NCI-H774 (cell line): Measurements from ENCODE around the gene CHP2.
"Not testable (repeated sequence)": the region's sequence is repeated elsewhere in the genome, so short reads cannot be mapped to it uniquely, and the experiment has no call there.

Experiments used
- DNase-seq: peaks from one replicate; lab custom pipeline; 2025; lab: John Stamatoyannopoulos, UW

CHP2 gene

GRCh38 chr16:23745263-23745662 lies 9.6 kb upstream of the CHP2 start:
- DNase-seq = no peak

DNA sequence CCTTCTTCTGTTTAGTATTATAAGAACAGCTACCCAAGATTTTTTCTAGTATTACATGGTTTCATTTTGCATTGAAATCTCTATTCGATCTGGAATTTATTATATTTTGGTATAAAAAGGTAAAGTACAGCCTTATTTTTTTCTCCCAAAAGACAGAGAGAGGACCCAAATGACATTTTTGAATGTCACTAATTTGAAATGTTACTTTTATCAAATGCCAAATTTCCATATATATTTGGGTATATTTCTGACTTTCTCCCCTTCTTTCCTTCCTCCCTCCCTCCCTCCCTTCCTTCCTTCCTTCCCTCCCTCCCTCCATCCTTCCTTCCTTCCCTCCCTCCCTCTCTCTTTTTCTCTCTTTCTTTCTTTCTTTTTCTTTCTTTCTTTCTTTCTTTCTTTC lies 6.2 kb upstream of the CHP2 start:
- no peak for DNase-seq

- not testable (repeated sequence) for DNase-seq
Observed at GRCh38 chr16:23751053-23751452, 3.8 kb upstream of the CHP2 start.

DNA sequence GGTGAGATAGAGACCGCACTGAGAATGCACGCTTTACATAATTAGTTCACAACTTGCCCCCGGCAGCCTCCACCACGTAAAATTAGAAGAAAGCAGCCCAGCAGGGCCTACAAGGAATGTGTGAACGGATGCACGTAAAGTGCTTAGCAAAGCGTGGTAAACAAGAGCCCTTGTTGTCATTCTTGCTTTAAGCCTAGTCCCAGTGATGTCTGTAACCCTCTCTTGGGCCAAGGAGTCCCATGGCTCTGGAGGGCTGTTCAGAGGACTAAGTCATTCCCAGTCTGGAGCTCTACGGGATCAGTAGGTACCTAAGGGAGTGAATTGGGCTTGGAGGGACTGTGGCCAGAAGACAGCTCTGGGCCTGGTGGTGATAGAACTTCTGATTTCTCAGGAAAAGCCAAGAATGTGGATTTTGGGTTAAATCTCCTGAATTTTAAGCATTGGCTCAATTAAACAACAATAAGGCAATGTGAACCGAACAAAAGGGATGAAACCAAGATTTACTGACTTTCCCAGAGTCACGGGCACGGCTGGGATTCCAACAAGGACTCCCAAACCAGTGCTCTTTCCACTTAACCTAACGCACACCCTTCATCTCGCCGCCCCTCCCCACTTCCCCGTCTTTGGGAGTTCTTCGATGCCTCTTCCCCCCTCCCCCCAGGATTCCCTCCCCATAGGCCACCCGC lies 775 bp upstream of the CHP2 start:
- DNase-seq = no peak

DNA sequence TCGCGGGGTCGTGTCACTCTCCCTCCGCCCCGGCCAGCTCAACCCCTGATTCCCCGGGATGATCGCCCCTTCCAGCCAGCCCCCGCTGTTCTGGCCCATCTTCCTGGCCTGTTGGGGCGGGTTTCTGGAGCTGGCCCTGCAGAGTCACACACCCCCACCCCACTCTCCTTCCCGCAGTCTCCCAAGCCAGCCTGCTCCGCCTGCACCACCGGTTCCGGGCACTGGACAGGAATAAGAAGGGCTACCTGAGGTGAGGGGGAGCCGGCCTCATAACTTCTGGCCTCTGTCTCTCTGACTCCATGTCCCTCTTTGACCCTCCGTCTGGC lies 621 bp downstream of the CHP2 start:
- no peak for DNase-seq

DNA sequence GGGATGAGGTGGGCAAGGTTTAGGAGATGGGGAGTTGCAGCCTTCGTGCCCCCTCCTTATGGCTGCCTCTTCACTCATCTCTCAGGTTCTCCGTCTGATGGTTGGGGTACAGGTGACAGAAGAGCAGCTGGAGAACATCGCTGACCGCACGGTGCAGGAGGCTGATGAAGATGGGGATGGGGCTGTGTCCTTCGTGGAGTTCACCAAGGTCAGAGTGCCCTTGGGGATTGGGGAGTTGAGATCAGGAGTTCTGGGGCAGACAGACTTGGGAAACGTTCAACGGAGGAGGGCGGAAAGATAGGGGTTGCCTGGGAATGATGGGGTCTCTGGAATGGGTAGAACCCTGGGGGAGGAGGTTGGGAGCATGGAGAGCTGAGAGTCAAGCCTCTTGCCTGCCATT lies 2.3 kb downstream of the CHP2 start:
- no peak for DNase-seq

DNA sequence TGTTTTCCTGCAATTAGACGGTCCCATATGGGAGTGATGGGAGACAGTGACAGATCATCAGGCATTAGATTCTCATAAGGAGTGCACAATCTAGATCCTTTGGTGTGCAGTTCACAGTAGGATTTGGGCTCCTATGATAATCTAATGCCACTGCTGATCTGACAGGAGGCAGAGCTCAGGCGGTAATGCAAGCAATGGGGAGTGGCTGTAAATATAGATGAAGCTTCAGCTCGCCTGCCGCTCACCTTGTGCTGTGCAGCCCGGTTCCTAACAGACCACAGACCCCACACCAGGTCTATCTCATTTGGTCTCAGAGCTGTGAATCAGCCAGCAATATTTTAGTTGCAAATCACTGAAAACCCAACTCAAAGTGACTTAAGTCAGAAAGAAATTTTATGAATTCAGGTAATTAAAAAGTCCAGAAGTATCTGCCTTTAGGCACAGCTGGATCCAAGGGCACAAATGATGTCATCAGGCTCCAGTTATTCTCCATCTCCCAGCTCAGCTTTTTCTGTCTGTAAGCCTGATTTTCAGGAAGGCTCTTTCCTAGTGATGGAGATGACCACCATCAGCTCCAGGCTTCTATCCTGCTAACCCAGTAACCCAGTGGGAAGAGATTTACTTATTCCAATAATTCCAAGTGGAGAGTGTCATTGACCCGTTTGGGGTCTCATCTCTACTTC lies 3.3 kb downstream of the CHP2 start:
- DNase-seq = no peak

GRCh38 chr16:23765933-23766332 lies 11.1 kb downstream of the CHP2 start:
- no peak for DNase-seq

GRCh38 chr16:23768581-23768980 lies 13.8 kb downstream of the CHP2 start:
- DNase-seq = no peak

DNA sequence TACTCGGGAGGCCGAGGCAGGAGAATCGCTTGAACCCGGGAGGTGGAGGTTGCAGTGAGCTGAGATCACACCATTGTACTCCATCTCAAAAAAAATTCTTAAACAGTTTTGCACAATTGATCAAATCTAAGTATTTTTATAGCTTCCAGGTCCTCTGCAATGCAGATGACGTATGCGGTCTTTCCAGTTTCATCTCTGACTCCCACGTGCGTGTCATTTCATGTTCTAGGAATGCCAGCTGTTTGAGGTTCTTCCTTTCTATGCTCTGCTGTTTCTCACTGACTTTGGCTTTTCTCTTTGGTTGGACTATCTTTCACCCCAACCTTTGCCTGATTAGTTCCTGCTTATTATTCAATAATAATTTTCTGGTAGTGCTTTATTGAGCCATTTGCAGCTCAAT lies 16.2 kb downstream of the CHP2 start:
- DNase-seq = no peak

DNA sequence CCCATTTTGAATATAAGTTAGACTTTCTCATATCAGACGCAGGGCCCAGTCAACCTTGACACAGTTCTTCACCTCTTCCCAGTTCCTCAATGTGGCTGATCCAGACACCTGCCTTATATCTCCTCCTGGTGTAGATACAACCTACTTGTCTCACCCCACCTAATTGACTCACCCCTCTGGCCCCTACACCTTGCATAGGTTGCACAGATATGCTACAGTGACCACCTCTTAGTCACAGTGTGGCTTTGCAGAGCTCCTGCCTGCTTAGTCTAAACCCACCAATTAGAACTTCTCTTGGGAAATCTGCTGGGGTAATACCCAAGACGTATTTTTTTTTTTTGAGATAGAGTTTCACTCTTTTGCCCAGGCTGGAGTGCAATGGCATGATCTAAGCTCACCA lies 16.8 kb downstream of the CHP2 start:
- no peak for DNase-seq

GRCh38 chr16:23773339-23773738 lies 18.5 kb downstream of the CHP2 start:
- DNase-seq = no peak

GRCh38 chr16:23781176-23781575 lies 26.4 kb downstream of the CHP2 start:
- no peak for DNase-seq

DNA sequence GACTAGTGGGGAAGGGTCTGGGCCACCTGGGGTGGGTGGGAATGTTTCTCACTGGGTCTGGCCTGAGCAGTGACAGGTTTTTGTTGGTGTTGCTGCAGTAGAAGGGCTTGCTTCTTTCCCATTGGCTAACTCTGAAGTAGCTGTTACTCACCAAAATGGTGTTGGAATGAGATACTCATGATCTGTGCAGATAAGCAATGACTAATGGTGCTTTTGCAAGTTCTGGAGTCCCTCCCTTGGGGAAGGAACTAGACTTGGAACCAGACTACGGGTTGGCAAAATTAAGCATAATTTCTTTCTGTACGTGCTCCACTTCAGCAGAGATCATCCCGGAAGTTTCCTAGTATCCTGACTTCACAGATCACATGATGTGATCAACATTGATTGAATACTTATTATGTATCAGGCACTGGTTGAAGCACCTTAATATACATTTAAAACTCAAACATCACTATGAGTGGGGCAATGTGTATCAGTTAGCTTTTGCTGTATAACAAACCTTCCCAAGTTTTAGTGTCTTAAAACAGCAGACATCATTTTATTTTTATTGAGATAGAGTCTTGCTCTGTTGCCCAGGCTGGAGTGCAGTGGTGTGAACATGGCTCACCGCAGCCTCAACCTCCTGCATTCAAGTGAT lies 30.1 kb downstream of the CHP2 start:
- no peak for DNase-seq

DNA sequence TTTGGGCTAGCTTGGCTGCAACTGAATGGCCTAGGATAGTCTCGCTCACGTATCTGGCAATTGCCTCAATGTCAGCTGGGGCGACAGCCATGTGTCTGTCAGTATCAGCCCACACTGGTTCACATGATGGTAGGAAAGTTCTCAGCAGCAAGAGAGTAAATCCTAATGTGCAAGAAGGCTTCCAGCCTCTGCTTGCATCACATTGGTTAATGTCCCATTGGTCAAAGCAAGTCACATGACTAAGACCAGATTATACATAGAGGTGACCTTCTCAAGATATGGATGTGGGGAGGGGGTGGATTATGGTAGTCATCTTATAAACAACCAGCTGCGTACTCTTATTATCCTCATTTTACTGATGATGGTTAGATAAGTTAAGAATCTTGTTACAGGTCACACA lies 31.0 kb downstream of the CHP2 start:
- DNase-seq = no peak

DNA sequence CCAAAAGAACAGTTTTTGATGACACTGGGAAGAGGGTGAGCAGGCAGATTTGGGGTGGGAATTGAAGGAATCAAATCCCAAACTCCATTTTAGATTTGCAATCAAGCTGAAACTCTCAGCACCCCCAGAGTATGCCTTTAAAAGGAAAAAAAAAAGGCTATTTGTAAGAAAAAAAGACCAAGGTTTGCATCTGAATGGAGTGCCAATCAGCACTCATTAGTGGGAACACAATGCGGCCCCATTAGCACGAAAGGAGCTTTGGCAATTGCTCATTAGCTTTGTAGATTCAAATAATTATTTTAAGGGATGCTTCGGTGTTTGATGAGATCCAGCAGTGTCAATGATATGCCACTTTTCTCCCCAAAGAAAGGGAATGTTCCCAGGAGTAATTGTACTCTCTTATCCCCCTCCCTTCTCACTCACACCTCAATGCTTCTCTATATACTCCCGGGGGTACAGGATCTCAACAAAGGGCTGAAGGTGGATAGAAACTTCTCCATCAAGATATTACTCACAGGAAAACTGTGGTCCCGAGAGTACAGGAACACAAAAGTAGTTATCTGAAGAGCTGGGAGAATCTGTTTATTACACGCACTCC lies 32.2 kb downstream of the CHP2 start:
- no peak for DNase-seq

- no peak for DNase-seq
Observed at GRCh38 chr16:23788685-23789084, 33.9 kb downstream of the CHP2 start.

DNA sequence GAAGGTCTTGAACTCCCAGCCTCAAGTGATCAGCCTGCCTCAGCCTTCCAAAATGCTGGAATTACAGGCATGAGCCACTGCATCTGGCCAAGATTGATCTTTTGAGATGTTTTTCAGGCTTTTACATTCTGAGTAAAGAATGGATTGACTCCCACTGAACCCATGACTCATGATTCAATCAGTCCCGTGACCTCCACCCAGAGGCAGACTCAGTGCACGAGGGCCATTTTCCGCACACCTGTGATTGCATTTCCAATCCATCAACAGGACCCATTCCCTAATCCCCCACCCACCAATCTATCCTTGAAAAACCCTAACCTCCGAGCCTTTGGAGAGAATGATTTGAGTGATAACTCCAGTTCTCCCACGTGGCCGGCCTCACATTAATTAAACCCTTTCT lies 40.6 kb downstream of the CHP2 start:
- no peak for DNase-seq

DNA sequence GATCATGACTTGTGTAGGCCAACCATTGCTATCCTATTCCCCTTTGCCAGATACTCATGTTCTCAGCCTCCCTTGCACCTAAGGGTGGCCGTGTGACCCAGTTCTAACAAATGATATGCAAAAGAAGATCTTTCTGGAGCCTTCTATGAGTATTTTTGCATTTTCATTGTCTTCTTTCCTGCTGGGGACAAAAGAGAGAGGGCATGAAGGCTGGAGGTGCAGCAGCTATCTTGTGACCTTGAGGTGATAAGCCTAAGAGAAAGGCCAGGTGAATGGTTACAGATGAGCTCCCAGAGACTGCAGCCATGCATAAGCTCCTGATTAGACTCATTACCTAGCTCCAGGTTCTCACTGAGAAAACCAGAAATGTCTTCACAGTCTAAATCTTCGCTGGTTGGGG lies 42.1 kb downstream of the CHP2 start:
- no peak for DNase-seq

DNA sequence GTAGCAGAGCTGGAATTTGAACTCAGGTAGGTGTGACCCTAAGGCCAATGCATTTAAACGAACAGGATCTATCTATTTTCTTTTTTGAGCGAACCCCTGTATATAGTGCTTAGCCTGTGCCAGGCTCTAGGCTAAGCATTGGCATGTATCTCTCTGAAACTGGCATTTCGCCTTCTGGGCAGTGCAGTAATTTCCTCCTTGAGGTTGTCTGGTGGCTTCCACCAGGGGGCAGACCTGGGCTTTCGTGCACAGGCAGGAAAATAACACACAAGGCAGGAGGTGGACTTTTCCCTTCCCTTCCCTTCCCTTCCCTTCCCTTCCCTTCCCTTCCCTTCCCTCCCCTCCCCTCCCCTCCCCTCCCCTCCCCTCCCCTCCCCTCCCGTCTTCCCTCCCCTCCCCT lies 46.6 kb downstream of the CHP2 start:
- DNase-seq = peak; percentile 56

GRCh38 chr16:23802776-23803175 lies 48.0 kb downstream of the CHP2 start:
- no peak for DNase-seq

DNA sequence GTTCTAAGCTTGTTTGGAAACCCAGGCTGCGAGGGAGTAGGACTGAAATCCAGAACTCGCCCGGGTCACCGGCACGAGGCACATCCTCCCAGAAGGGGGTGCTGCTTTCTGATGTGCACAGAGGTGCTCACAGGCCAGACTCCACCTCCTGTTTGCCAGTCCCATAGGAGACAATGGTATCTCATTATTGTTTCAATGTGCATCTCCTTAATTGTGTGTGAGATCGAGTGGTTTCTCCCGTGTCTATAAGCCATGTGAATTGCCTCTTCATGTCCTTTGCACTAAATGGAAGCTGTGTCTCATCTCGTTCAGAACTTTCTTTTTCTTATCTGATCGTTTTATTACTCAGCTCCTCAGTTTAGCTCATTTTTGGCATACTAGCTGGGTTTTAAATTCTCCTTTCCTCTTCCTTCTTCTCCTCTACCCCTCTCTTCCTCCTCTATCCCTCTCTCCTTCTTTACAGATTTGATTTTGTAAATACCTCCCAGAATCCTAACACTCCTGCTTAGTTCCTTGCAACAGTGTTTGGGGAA lies 48.8 kb downstream of the CHP2 start:
- DNase-seq = no peak

- no peak for DNase-seq
Observed at GRCh38 chr16:23807028-23807427, 52.2 kb downstream of the CHP2 start.
